KMS-11 (cell line): ENCODE results near the gene RPL11.
"Not testable (repeated sequence)": the region's sequence is repeated elsewhere in the genome, so short reads cannot be mapped to it uniquely, and the experiment has no call there.

ENCODE experiments used
- H2AFZ ChIP-seq: fragments of 200-600 bp; sonication (generic); 2 replicates; pipeline ENCODE4 v1.6.1; 2016; ENCODE audit warnings: antibody characterized with exemption, mixed run types, low read depth
- H3K27ac ChIP-seq: fragments of 200-600 bp; sonication (generic); 2 replicates; pipeline ENCODE4 v1.6.1; 2016; ENCODE audit warnings: mild to moderate bottlenecking, mixed run types
- H3K27me3 ChIP-seq: fragments of 200-600 bp; sonication (generic); 2 replicates; pipeline ENCODE4 v1.6.1; 2017; ENCODE audit warnings: mild to moderate bottlenecking, low read depth, mixed run types, moderate library complexity; ENCODE audit not compliant: insufficient read depth
- H3K36me3 ChIP-seq: fragments of 200-600 bp; sonication (generic); 2 replicates; pipeline ENCODE4 v1.6.1; 2017; ENCODE audit warnings: mild to moderate bottlenecking, mixed run types; ENCODE audit not compliant: insufficient read depth
- H3K4me1 ChIP-seq: fragments of 200-600 bp; sonication (generic); 2 replicates; pipeline ENCODE4 v1.6.1; 2016; ENCODE audit warnings: mild to moderate bottlenecking, low read depth, mixed run types; ENCODE audit not compliant: poor library complexity, severe bottlenecking
- H3K4me2 ChIP-seq: fragments of 200-600 bp; sonication (generic); 2 replicates; pipeline ENCODE4 v1.7.0; 2016; ENCODE audit warnings: mild to moderate bottlenecking, mixed run types
- H3K4me3 ChIP-seq: fragments of 200-600 bp; sonication (generic); IDR thresholded peaks from 2 replicates; pipeline ENCODE4 v1.6.1; 2017; ENCODE audit warnings: low read depth, low read length, mixed read lengths; ENCODE audit not compliant: insufficient read depth
- H3K79me2 ChIP-seq: fragments of 200-600 bp; sonication (generic); 2 replicates; pipeline ENCODE4 v1.6.1; 2016; ENCODE audit warnings: low read depth, mixed run types; ENCODE audit not compliant: insufficient read depth
- H3K9ac ChIP-seq: fragments of 200-600 bp; sonication (generic); 2 replicates; pipeline ENCODE4 v1.6.1; 2016; ENCODE audit warnings: mild to moderate bottlenecking, mixed run types
- H4K20me1 ChIP-seq: fragments of 200-600 bp; sonication (generic); 2 replicates; pipeline ENCODE4 v1.6.1; 2016; ENCODE audit warnings: mild to moderate bottlenecking, mixed run types; ENCODE audit not compliant: insufficient read depth
- TF ChIP-seq, protein P1 (sequence below): fragments of 200-600 bp; sonication (generic); conservative IDR thresholded peaks from 2 replicates; pipeline ENCODE4 v1.6.1; 2017; ENCODE audit warnings: low read depth, mild to moderate bottlenecking, antibody characterized with exemption, low read length, moderate library complexity, mixed read lengths

Gene RPL11

DNA sequence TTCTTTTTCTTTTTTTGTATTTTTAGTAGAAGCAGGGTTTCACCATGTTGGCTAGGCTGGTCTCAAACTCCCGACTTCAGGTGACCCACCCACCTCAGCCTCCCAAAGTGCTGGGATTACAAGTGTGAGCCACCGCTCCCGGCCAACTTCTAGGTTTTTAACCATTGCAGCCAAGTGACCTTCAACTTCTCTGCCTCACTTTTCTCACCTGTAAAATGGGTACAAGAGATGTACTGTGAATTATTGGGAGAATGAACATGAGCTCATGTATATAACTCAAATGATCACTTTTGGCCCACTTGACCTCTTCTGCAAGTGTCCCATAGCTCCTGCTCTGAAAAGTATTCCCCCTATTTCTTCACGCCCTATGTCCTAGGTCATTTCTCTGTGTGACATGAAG is 11.8 kb upstream of the RPL11 start:
- H3K27me3 ChIP-seq: no peaks in the 10 kb centered on the region
- no peak overlapping the region for H3K9ac ChIP-seq
- H3K4me1 ChIP-seq: no peaks in the 10 kb centered on the region
- no peaks in the 10 kb centered on the region for H3K79me2 ChIP-seq
- no peak overlapping the region for H3K27ac ChIP-seq
- H4K20me1 ChIP-seq: no peaks in the 10 kb centered on the region
- no peak overlapping the region for H3K4me2 ChIP-seq
- H3K4me3 ChIP-seq: no peak overlapping the region
- H2AFZ ChIP-seq: no peak overlapping the region
- TF ChIP-seq, protein P1, sequence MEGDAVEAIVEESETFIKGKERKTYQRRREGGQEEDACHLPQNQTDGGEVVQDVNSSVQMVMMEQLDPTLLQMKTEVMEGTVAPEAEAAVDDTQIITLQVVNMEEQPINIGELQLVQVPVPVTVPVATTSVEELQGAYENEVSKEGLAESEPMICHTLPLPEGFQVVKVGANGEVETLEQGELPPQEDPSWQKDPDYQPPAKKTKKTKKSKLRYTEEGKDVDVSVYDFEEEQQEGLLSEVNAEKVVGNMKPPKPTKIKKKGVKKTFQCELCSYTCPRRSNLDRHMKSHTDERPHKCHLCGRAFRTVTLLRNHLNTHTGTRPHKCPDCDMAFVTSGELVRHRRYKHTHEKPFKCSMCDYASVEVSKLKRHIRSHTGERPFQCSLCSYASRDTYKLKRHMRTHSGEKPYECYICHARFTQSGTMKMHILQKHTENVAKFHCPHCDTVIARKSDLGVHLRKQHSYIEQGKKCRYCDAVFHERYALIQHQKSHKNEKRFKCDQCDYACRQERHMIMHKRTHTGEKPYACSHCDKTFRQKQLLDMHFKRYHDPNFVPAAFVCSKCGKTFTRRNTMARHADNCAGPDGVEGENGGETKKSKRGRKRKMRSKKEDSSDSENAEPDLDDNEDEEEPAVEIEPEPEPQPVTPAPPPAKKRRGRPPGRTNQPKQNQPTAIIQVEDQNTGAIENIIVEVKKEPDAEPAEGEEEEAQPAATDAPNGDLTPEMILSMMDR: no peak
- H3K36me3 ChIP-seq: no peaks in the 10 kb centered on the region

DNA sequence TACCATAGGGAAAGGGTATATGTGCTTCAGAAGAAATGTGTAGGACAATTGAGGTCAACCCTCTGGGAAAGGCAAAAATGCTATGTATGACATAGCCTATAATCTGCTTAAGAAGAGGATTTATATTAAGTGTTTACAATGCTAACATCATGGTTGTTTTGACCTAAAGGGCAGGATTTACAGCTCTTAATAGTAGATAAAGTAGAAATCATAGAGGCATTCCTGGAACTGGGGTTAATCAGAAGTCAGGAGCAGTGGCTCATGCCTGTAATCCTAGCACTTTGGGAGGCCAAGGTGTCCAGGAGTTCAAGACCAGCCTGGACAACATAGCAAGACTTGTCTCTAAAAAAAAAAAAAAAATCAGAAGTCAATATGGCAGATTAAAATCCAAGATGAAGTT is 8.7 kb upstream of the RPL11 start:
- H3K9ac ChIP-seq: no peak overlapping the region
- H3K27me3 ChIP-seq: no peaks in the 10 kb centered on the region
- no peaks in the 10 kb centered on the region for H3K4me1 ChIP-seq
- H3K36me3 ChIP-seq: no peaks in the 10 kb centered on the region
- no peak overlapping the region for H3K4me2 ChIP-seq
- H3K4me3 ChIP-seq: no peak overlapping the region
- no peaks in the 10 kb centered on the region for H4K20me1 ChIP-seq
- H3K27ac ChIP-seq: no peak overlapping the region
- TF ChIP-seq, protein P1: no peak
- no peaks in the 10 kb centered on the region for H3K79me2 ChIP-seq
- H2AFZ ChIP-seq: no peak overlapping the region

DNA sequence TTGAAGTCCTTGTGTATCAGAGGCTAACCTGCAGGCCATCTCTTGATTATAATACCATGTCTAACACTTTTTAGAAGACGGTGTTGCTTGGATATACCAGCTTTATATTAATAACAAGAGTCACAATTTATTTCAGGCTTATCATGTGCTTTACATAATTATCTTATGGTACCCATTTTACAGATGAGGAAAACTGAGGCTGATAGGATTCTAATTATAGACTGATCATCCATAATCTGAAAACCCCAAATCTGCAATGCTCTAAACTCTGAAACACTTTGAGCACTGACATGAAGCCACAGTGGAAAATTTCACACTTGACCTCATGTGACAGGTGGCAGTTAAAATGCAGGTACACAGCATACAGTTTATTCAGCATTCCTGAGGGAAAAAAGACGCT is 7.2 kb upstream of the RPL11 start:
- Histone ChIP-seq H3K27me3 (no peaks in the 10 kb centered on the region), H2AFZ (no peak overlapping the region), H3K79me2 (no peaks in the 10 kb centered on the region), H3K4me2 (no peak overlapping the region), H3K9ac (no peak overlapping the region), H4K20me1 (no peaks in the 10 kb centered on the region), H3K4me3 (no peak overlapping the region), H3K36me3 (no peaks in the 10 kb centered on the region), H3K4me1 (no peaks in the 10 kb centered on the region), H3K27ac (no peak overlapping the region)
- TF ChIP-seq, protein P1: no peak

DNA sequence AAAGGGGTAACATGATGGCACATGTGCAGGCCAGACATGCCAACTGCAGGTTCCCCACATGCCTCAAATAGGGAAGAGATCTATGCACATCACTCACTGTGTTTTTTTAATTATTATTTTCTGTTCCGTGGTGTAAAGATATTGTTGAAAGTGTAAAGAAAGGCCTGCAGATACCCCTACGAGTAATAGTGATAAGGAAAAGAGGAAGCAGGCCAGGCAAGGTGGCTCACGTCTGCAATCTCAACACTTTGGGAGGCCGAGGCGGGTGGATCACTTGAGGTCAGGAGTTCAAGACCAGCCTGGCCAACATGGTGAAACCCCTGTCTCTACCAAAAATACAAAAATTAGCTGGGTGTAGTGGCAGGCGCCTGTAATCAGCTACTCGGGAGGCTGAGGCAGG is 6.4 kb upstream of the RPL11 start:
- not testable (repeated sequence) for H3K4me2 ChIP-seq, H3K9ac ChIP-seq, H3K27me3 ChIP-seq, H3K36me3 ChIP-seq, H3K4me3 ChIP-seq, H2AFZ ChIP-seq, H3K4me1 ChIP-seq, H3K27ac ChIP-seq, H3K79me2 ChIP-seq, H4K20me1 ChIP-seq

DNA sequence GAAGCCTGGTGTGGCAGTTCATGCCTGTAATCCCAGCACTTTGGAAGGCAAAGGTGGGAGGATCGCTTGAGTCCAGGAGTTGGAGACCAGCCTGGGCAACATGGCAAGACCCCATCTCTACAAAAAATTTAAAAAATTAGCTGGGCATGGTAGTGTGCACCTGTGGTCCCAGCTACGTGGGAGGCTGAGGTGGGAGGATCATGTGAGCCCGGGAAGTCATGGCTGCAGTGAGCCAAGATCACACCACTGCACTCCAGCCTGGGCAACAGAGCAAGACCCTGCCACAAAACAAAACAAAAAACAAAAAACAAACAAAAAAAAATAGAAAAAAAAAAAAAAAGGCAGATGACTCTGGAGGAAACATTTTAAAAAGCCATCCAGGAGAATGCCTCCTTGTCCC is 3.9 kb upstream of the RPL11 start:
- not testable (repeated sequence) for H3K36me3 ChIP-seq, H2AFZ ChIP-seq, H4K20me1 ChIP-seq, H3K4me2 ChIP-seq, H3K4me1 ChIP-seq, H3K9ac ChIP-seq, H3K4me3 ChIP-seq, H3K27me3 ChIP-seq, H3K27ac ChIP-seq
- peaks cover 11% of the 10 kb centered on the region for H3K79me2 ChIP-seq

DNA sequence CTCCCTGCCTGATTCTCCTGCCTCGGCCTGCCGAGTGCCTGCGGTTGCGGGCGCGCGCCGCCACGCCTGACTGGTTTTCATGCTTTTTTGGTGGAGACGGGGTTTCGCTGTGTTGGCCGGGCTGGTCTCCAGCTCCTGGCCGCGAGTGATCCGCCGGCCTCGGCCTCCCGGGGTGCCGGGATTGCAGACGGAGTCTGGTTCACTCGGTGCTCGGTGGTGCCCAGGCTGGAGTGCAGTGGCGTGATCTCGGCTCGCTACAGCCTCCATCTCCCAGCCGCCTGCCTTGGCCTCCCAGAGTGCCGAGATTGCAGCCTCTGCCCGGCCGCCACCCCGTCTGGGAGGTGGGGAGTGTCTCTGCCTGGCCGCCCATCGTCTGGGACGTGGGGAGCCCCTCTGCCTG is 3.3 kb upstream of the RPL11 start:
- Histone ChIP-seq H3K36me3 (peaks cover 12% of the 10 kb centered on the region; the same call in 1 of the 2 replicates), H3K79me2 (peaks cover 17% of the 10 kb centered on the region), H3K4me1 (peaks cover 12% of the 10 kb centered on the region)
- H3K27ac ChIP-seq, H4K20me1 ChIP-seq, H3K4me3 ChIP-seq, H3K9ac ChIP-seq, H2AFZ ChIP-seq, H3K27me3 ChIP-seq, H3K4me2 ChIP-seq: not testable (repeated sequence)
